Gastrocnemius medialis (tissue), 4 donors: ENCODE data around the gene ST6GALNAC4. TPM values are rescaled to one million over a fixed set of nuclear protein-coding genes. Genes with fewer than 3 reads are reported as not detected.
A peak's percentile ranks its signal among the peaks of the same experiment; 100 is the strongest.

ENCODE experiments used
- ATAC-seq, 2 donors: fragments of 150-250 bp; one replicate each; pipeline ENCODE4 v1.9.1; 2016
- DNase-seq, 2 donors: peaks; one replicate each; pipeline ENCODE4 v3.0.0-alpha.2; 2019
- H3K27ac ChIP-seq, 4 donors: fragments of 200-600 bp; sonication (generic); 1 replicate in 1 of 4; 2 replicates in 3 of 4; pipeline ENCODE4 v1.5.1; 2016 to 2018; ENCODE audit warnings: mild to moderate bottlenecking in 2 of 4, moderate library complexity in 1 of 4
- H3K27me3 ChIP-seq, 3 donors: fragments of 200-600 bp; sonication (generic) in 2 of 3; 1 replicate in 1 of 3; 2 replicates in 2 of 3; pipeline versions ENCODE4 v1.5.1 to v1.6.0; 2016 to 2019; ENCODE audit warnings: mild to moderate bottlenecking in 1 of 3, moderate library complexity in 1 of 3
- H3K36me3 ChIP-seq, 2 donors: fragments of 200-600 bp; sonication (generic) in 1 of 2; one replicate each; pipeline ENCODE4 v1.5.1; 2017 to 2018
- H3K4me1 ChIP-seq, 2 donors: fragments of 200-600 bp; sonication (generic) in 1 of 2; one replicate each; pipeline ENCODE4 v1.5.1; 2016 to 2017; ENCODE audit warnings: mild to moderate bottlenecking in 2 of 2
- H3K4me3 ChIP-seq, 4 donors: fragments of 200-600 bp; sonication (generic) in 3 of 4; 1 replicate in 1 of 4; 2 replicates in 3 of 4; pipeline ENCODE4 v1.5.1; 2016 to 2019; ENCODE audit warnings: mild to moderate bottlenecking in 2 of 4
- H3K9me3 ChIP-seq, 3 donors: fragments of 200-600 bp; sonication (generic) in 2 of 3; 1 replicate in 1 of 3; 2 replicates in 2 of 3; pipeline ENCODE4 v1.5.1; 2016 to 2019
- CTCF ChIP-seq, 5 experiments: fragments of 450-650 bp in 3 of 5; fragments of 200-600 bp in 2 of 5; sonication (generic) in 2 of 5; IDR thresholded peaks in 4 of 5; conservative IDR thresholded peaks in 1 of 5; 1 replicate in 4 of 5; 2 replicates in 1 of 5; pipeline ENCODE4 v1.5.1; 2016 to 2019; ENCODE audit warnings: antibody characterized with exemption in 5 of 5, mild to moderate bottlenecking in 3 of 5, moderate library complexity in 3 of 5
- POLR2A ChIP-seq, 2 donors: fragments of 450-650 bp; IDR thresholded peaks; one replicate each; pipeline ENCODE4 v1.6.1; 2017; ENCODE audit warnings: antibody characterized with exemption in 2 of 2, mild to moderate bottlenecking in 2 of 2, moderate library complexity in 2 of 2
- in situ Hi-C, 4 donors: fragments of 200-750 bp; cut with MboI; loops; one replicate each; pipeline versions ENCODE4 v1.15.0 to v1.8.0; 2017; ENCODE audit warnings: low sequenced_read_pairs in 4 of 4
- intact Hi-C: fragments of 100-400 bp; cut with DNase I; formaldehyde crosslinking; loops from one replicate; pipeline ENCODE4 v1.15.1; 2023; ENCODE audit warnings: low total_unique reads
- total RNA-seq, 4 donors: library from RNA; depleted of rRNA; stranded (reverse); fragments of >200 nt; gene quantifications; one replicate each; pipeline versions ENCODE4 v1.1.0 to v1.2.3, GENCODE V29; 2016

Gene ST6GALNAC4
- total RNA-seq, 4 donors from 2014 or later = 11.2 to 48.4 (median 23.6) TPM

DNA sequence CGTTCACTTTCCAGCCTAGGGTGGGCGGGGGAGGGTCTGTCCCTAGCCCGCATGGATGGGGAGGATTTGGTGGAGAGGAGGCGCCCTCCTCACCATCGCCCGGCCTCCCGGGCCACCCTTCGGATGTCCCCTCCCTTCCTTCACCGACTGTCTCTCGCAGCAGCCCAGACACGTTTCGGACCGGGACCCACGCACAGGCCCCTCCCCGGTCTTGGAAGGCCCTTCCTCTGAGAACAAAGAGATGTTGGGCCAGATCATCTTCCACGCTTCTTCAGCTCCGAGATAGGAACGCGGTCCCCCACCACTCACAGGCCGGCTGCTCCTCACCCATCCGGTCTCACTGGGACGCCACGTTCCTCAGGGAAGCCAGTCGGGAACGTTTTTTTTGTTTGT lies 21.5 kb upstream of the ST6GALNAC4 start:
- peaks cover 32 to 34% of the 10 kb centered on the region in 2 donors for H3K4me1 ChIP-seq
- in situ Hi-C loops = loop anchor here in 1 of 4 donors (10.0 kb wide), 1 partner anchor 97 kb away; no protein-coding TSS in a partner anchor
- intact Hi-C loops = no loop called here

GRCh38 chr9:127937388-127938297 lies 20.8 kb upstream of the ST6GALNAC4 start, which contains the start of gene DPM2:
Gene DPM2, minus strand, starts transcription at chr9:127937854. Its CDS starts 34 bp downstream, at chr9:127937820.
- peaks cover 32 to 33% of the 10 kb centered on the region in 2 donors for H3K4me1 ChIP-seq
- TF ChIP-seq POLR2A (IDR thresholded peaks at IDR 0.05) = peak; percentile 42 to 73
- no peak for TF ChIP-seq CTCF (IDR thresholded peaks at IDR 0.05 in 4 of 5, conservative IDR thresholded peaks at IDR 0.05 in 1 of 5)
- ATAC-seq (peak; percentile 76), DNase-seq (peak; percentile 63 to 71)
- peak within 1 kb of the TSS; percentile 60 to 97 (median 82) for H3K4me3 ChIP-seq
- H3K36me3 ChIP-seq = peaks cover 0 to 5% of the 10 kb centered on the region in 2 donors
- no peaks in the 10 kb centered on the region for H3K9me3 ChIP-seq
- intact Hi-C loops (no loop called here), in situ Hi-C loops (loop anchor here in 1 of 4 donors (10.0 kb wide), 1 partner anchor 97 kb away; no protein-coding TSS in a partner anchor)
- peaks cover 0 to 2% (median 0%) of the 10 kb centered on the region in 3 donors for H3K27me3 ChIP-seq
- peak within 1 kb of the TSS; percentile 75 to 86 (median 78) for H3K27ac ChIP-seq

More for the DNA sequence above, 21.5 kb upstream of the ST6GALNAC4 start:
- H3K4me3 ChIP-seq = peak overlapping the region; percentile 60 to 97 (median 82)
- ATAC-seq = no peak
- peaks cover 0 to 5% of the 10 kb centered on the region in 2 donors for H3K36me3 ChIP-seq
- no peaks in the 10 kb centered on the region for H3K9me3 ChIP-seq
- DNase-seq = no peak
- H3K27ac ChIP-seq = peak overlapping the region; percentile 75 to 86 (median 78)
- H3K27me3 ChIP-seq = no peaks in the 10 kb centered on the region
- TF ChIP-seq POLR2A (IDR thresholded peaks at IDR 0.05) (no peak), CTCF (IDR thresholded peaks at IDR 0.05 in 4 of 5, conservative IDR thresholded peaks at IDR 0.05 in 1 of 5) (no peak)

DNA sequence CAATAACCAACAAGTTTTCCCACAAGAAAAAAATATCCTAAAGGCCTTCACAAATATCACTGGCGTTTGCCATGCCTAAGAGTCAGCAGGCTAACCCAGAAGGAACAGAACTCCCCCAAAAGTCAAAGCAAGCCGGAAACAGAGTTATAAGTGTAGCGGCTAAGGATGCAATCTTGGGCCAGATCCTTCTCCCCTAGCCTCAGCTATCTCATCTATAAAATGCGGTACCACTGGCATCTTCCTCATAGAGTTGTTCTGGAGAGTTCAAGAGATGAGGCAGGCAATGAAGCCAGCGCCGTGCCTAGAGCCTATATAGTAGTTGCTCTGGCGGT lies 20.2 kb upstream of the ST6GALNAC4 start:
- H3K27me3 ChIP-seq = peaks cover 0 to 5% (median 0%) of the 10 kb centered on the region in 3 donors

DNA sequence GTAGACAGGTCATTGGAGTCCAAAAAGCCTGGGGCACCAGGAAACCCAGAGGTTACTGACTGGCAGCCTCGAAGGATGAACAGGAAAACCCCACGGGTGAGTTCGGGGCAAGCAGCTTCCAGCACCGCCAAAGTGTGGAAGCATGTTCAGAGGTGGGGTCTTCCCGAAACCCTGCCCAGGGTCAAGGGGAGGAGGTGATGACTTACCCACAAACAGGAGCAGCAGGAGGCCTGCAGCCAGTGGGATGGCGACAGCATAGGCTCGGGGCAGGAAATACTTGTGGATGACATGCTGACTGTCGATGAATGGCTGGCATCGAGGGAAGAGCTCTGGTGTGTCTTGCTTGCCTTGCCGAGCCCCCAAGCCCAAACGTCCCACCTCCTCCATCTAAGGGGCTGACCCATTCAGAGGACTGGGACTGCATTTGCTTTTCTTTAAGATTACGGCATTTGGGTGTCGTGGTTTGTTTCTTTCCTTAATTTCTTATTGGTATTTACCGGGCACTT lies 19.6 kb upstream of the ST6GALNAC4 start:
- Histone ChIP-seq H3K4me3 (peak overlapping the region in 3 of 4 donors; percentile 60 to 97 (median 95)), H3K27me3 (peaks cover 0 to 5% (median 0%) of the 10 kb centered on the region in 3 donors), H3K36me3 (peaks cover 0 to 5% of the 10 kb centered on the region in 2 donors), H3K4me1 (peaks cover 26 to 28% of the 10 kb centered on the region in 2 donors), H3K27ac (no peak overlapping the region), H3K9me3 (no peaks in the 10 kb centered on the region)
- in situ Hi-C loops = loop anchor here in 1 of 4 donors (10.0 kb wide), 1 partner anchor 98 kb away; no protein-coding TSS in a partner anchor
- TF ChIP-seq POLR2A (IDR thresholded peaks at IDR 0.05) (no peak), CTCF (IDR thresholded peaks at IDR 0.05 in 4 of 5, conservative IDR thresholded peaks at IDR 0.05 in 1 of 5) (no peak)
- ATAC-seq (no peak), DNase-seq (no peak)
- intact Hi-C loops = no loop called here

More for the DNA sequence above, 20.2 kb upstream of the ST6GALNAC4 start:
- no peak for TF ChIP-seq CTCF (IDR thresholded peaks at IDR 0.05 in 4 of 5, conservative IDR thresholded peaks at IDR 0.05 in 1 of 5)
- TF ChIP-seq POLR2A (IDR thresholded peaks at IDR 0.05) = no peak
- in situ Hi-C loops = loop anchor here in 1 of 4 donors (10.0 kb wide), 1 partner anchor 98 kb away; no protein-coding TSS in a partner anchor
- Histone ChIP-seq H3K4me3 (peak overlapping the region; percentile 60 to 97 (median 82)), H3K27ac (peak overlapping the region; percentile 75 to 86 (median 78)), H3K4me1 (peaks cover 26 to 27% of the 10 kb centered on the region in 2 donors), H3K36me3 (peaks cover 0 to 5% of the 10 kb centered on the region in 2 donors), H3K9me3 (no peaks in the 10 kb centered on the region)
- intact Hi-C loops = no loop called here
- ATAC-seq (peak in 1 of 2 donors; percentile 5), DNase-seq (no peak)
